HFF-Myc (cell line): ENCODE results near the gene PYGB.
A peak's percentile ranks its signal among the peaks of the same experiment; 100 is the strongest.
"Not testable (repeated sequence)": the region's sequence is repeated elsewhere in the genome, so short reads cannot be mapped to it uniquely, and the experiment has no call there.

Experiments
- DNase-seq: peaks from one replicate; pipeline ENCODE4 v3.0.0-alpha.2; 2011; ENCODE audit warnings: low read depth; ENCODE audit errors: extremely low read depth
- H3K4me3 ChIP-seq: replicated peaks from 2 replicates; pipeline ENCODE4 v1.5.1; 2011; ENCODE audit warnings: low read depth, mild to moderate bottlenecking, control low read depth, low read length
- CTCF ChIP-seq: IDR thresholded peaks from 2 replicates; pipeline ENCODE4 v1.5.1; 2012; ENCODE audit warnings: mild to moderate bottlenecking, low read depth, low read length, control low read depth; ENCODE audit errors: missing control alignments

Gene PYGB

GRCh38 chr20:25308083-25308491 lies 60.2 kb downstream of the PYGB start:
- TF ChIP-seq CTCF, result no peak
- no peak overlapping the region for H3K4me3 ChIP-seq
- DNase-seq, result no peak

- DNase-seq, result no peak
- no peak overlapping the region for H3K4me3 ChIP-seq
- no peak for TF ChIP-seq CTCF
These were observed 60.9 kb downstream of the PYGB start for GRCh38 chr20:25308671-25309394.

GRCh38 chr20:25309395-25310267 lies 61.7 kb downstream of the PYGB start:
- TF ChIP-seq CTCF, result no peak
- H3K4me3 ChIP-seq, result no peak overlapping the region
- no peak for DNase-seq

GRCh38 chr20:25310268-25310920 lies 62.5 kb downstream of the PYGB start:
- peak; percentile 75 for TF ChIP-seq CTCF
- peak; percentile 87 for DNase-seq
- peak overlapping the region; percentile 18 for H3K4me3 ChIP-seq

GRCh38 chr20:25310921-25311728 lies 63.2 kb downstream of the PYGB start:
- TF ChIP-seq CTCF, result no peak
- no peak for DNase-seq
- H3K4me3 ChIP-seq, result peak overlapping the region; percentile 18

GRCh38 chr20:25312716-25313115 lies 64.8 kb downstream of the PYGB start:
- not testable (repeated sequence) for H3K4me3 ChIP-seq, DNase-seq

GRCh38 chr20:25313593-25313992 lies 65.7 kb downstream of the PYGB start:
- DNase-seq, result no peak
- no peak overlapping the region for H3K4me3 ChIP-seq
- TF ChIP-seq CTCF, result no peak
